ENCODE data around the gene EHD3.
"Not testable (repeated sequence)": the region's sequence is repeated elsewhere in the genome, so short reads cannot be mapped to it uniquely, and the experiment has no call there.

EHD3 gene

GRCh38 chr2:31282634-31283033 lies 48.7 kb downstream of the EHD3 start:
- in situ Hi-C loops (cut with HindIII; ENCODE audit: low sequenced_read_pairs): no loop called here

GRCh38 chr2:31283193-31283919 lies 49.4 kb downstream of the EHD3 start:
- in situ Hi-C loops (cut with HindIII; ENCODE audit: low sequenced_read_pairs): not testable (repeated sequence)

GRCh38 chr2:31284107-31284506 lies 50.2 kb downstream of the EHD3 start:
- in situ Hi-C loops (cut with HindIII; ENCODE audit: low sequenced_read_pairs): no loop called here

- in situ Hi-C loops (cut with HindIII; ENCODE audit: low sequenced_read_pairs): no loop called here
Measured at GRCh38 chr2:31286230-31286629, 52.3 kb downstream of the EHD3 start.

- in situ Hi-C loops (cut with HindIII; ENCODE audit: low sequenced_read_pairs): no loop called here
Measured at GRCh38 chr2:31286961-31287550, 53.1 kb downstream of the EHD3 start.

GRCh38 chr2:31287654-31288053 lies 53.7 kb downstream of the EHD3 start:
- in situ Hi-C loops (cut with HindIII; ENCODE audit: low sequenced_read_pairs): no loop called here

GRCh38 chr2:31294196-31294595 lies 60.2 kb downstream of the EHD3 start:
- in situ Hi-C loops (cut with HindIII; ENCODE audit: low sequenced_read_pairs): no loop called here

GRCh38 chr2:31296641-31297287 lies 62.8 kb downstream of the EHD3 start:
- in situ Hi-C loops (cut with HindIII; ENCODE audit: low sequenced_read_pairs): no loop called here

- in situ Hi-C loops (cut with HindIII; ENCODE audit: low sequenced_read_pairs): no loop called here
Measured at GRCh38 chr2:31297751-31298150, 63.8 kb downstream of the EHD3 start.

GRCh38 chr2:31299547-31299946 lies 65.6 kb downstream of the EHD3 start:
- in situ Hi-C loops (cut with HindIII; ENCODE audit: low sequenced_read_pairs): no loop called here

- in situ Hi-C loops (cut with HindIII; ENCODE audit: low sequenced_read_pairs): no loop called here
Measured at GRCh38 chr2:31300309-31300708, 66.4 kb downstream of the EHD3 start.

- in situ Hi-C loops (cut with HindIII; ENCODE audit: low sequenced_read_pairs): no loop called here
Measured at GRCh38 chr2:31302940-31303563, 69.1 kb downstream of the EHD3 start.

- in situ Hi-C loops (cut with HindIII; ENCODE audit: low sequenced_read_pairs): no loop called here
Measured at GRCh38 chr2:31304816-31305215, 70.9 kb downstream of the EHD3 start.

- in situ Hi-C loops (cut with HindIII; ENCODE audit: low sequenced_read_pairs): no loop called here
Measured at GRCh38 chr2:31312898-31313297, 78.9 kb downstream of the EHD3 start.

GRCh38 chr2:31314761-31315160 lies 80.8 kb downstream of the EHD3 start:
- in situ Hi-C loops (cut with HindIII; ENCODE audit: low sequenced_read_pairs): no loop called here

- in situ Hi-C loops (cut with HindIII; ENCODE audit: low sequenced_read_pairs): no loop called here
Measured at GRCh38 chr2:31317396-31317795, 83.4 kb downstream of the EHD3 start.

- in situ Hi-C loops (cut with HindIII; ENCODE audit: low sequenced_read_pairs): no loop called here
Measured at GRCh38 chr2:31318361-31319336, 84.7 kb downstream of the EHD3 start.
